Mammary epithelial cell (primary cell): ENCODE measurements around the gene SERPINB13.

Experiments
- EZH2 ChIP-seq: IDR thresholded peaks from 2 replicates; pipeline ENCODE4 v1.6.1; 2012; ENCODE audit warnings: low read length, inconsistent platforms, borderline replicate concordance
- TF ChIP-seq, protein P1 (sequence below), 2 donors: IDR thresholded peaks in 1 of 2; conservative IDR thresholded peaks in 1 of 2; 2 replicates each; pipeline ENCODE4 v1.5.1; 2011 to 2012; ENCODE audit warnings: inconsistent platforms in 2 of 2, low read length in 2 of 2, mild to moderate bottlenecking in 2 of 2, control low read depth in 1 of 2, low read depth in 1 of 2; ENCODE audit not compliant: insufficient read depth in 1 of 2; ENCODE audit errors: extremely low read depth in 1 of 2

DNA sequence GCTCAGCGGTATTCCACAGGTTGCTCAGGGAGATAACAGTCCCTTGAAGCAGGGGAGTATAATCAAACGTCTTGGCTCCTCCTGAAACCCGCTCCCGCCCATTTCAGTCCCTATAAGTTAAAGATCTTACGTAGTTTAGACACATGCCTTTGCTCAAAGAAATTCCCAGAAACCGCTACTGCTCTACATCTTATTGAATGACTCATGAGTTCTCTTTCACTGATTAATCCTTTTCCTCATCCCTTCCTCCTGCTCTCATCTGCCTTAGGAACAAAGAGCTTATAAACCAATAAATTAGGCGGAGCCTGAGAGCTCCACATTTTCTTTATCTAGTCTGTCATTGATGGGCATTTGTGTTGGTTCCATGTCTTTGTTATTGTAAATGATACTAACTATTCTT lies 61.1 kb downstream of the SERPINB13 start:
- TF ChIP-seq, protein P1, sequence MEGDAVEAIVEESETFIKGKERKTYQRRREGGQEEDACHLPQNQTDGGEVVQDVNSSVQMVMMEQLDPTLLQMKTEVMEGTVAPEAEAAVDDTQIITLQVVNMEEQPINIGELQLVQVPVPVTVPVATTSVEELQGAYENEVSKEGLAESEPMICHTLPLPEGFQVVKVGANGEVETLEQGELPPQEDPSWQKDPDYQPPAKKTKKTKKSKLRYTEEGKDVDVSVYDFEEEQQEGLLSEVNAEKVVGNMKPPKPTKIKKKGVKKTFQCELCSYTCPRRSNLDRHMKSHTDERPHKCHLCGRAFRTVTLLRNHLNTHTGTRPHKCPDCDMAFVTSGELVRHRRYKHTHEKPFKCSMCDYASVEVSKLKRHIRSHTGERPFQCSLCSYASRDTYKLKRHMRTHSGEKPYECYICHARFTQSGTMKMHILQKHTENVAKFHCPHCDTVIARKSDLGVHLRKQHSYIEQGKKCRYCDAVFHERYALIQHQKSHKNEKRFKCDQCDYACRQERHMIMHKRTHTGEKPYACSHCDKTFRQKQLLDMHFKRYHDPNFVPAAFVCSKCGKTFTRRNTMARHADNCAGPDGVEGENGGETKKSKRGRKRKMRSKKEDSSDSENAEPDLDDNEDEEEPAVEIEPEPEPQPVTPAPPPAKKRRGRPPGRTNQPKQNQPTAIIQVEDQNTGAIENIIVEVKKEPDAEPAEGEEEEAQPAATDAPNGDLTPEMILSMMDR (conservative IDR thresholded peaks at IDR 0.05 in 1 of 2, IDR thresholded peaks at IDR 0.05 in 1 of 2; ENCODE audit: extremely low read depth in 1 of 2, insufficient read depth in 1 of 2, low read depth in 1 of 2, low read length in 2 of 2) = no peak
- TF ChIP-seq EZH2 = no peak
